Head of caudate nucleus (tissue), 42 donors: ENCODE measurements around the gene HAPLN1.
A peak's percentile ranks its signal among the peaks of the same experiment; 100 is the strongest.

Experiments
- DNase-seq, 42 donors: peaks; one replicate each; pipeline versions ENCODE4 v3.0.0 to v3.0.0-alpha.2; 2020 to 2021; ENCODE audit warnings: mixed read lengths in 7 of 42
- intact Hi-C: fragments of 100-400 bp; cut with DNase I; formaldehyde crosslinking; loops from one replicate; pipeline ENCODE4 v1.15.0; 2022

Gene HAPLN1

GRCh38 chr5:83657807-83658525, 62.7 kb downstream of the HAPLN1 start:
- intact Hi-C loops, result no loop called here
- no peak for DNase-seq

- no peak for DNase-seq
- intact Hi-C loops, result no loop called here
Observed at GRCh38 chr5:83654427-83654994, 66.1 kb downstream of the HAPLN1 start.

- DNase-seq, result no peak
- intact Hi-C loops, result no loop called here
Observed at GRCh38 chr5:83653669-83654068, 67.0 kb downstream of the HAPLN1 start.

GRCh38 chr5:83645936-83646335, 74.7 kb downstream of the HAPLN1 start:
- DNase-seq, result no peak
- intact Hi-C loops, result no loop called here

GRCh38 chr5:83644301-83644700, 76.4 kb downstream of the HAPLN1 start:
- intact Hi-C loops, result no loop called here
- no peak for DNase-seq

GRCh38 chr5:83641946-83642345, 78.7 kb downstream of the HAPLN1 start:
- intact Hi-C loops, result no loop called here
- DNase-seq, result no peak

GRCh38 chr5:83639911-83640310, 80.7 kb downstream of the HAPLN1 start:
- DNase-seq, result no peak
- intact Hi-C loops, result no loop called here

GRCh38 chr5:83636156-83636555, 84.5 kb downstream of the HAPLN1 start:
- intact Hi-C loops, result no loop called here

GRCh38 chr5:83633285-83633684, 87.4 kb downstream of the HAPLN1 start:
- intact Hi-C loops, result no loop called here
- no peak for DNase-seq

More at GRCh38 chr5:83636156-83636555, 84.5 kb downstream of the HAPLN1 start:
- DNase-seq, result no peak

GRCh38 chr5:83632874-83633273, 87.8 kb downstream of the HAPLN1 start:
- intact Hi-C loops, result no loop called here
- no peak for DNase-seq

GRCh38 chr5:83628360-83628759, 92.3 kb downstream of the HAPLN1 start:
- DNase-seq, result no peak
- intact Hi-C loops, result no loop called here

- intact Hi-C loops, result no loop called here
- no peak for DNase-seq
Observed at GRCh38 chr5:83614841-83615240, 105.8 kb downstream of the HAPLN1 start.

GRCh38 chr5:83608122-83608521, 112.5 kb downstream of the HAPLN1 start:
- intact Hi-C loops, result no loop called here
- DNase-seq, result peak in 40 of 42 donors; percentile 5 to 79 (median 52)

GRCh38 chr5:83595217-83595616, 125.4 kb downstream of the HAPLN1 start:
- intact Hi-C loops, result no loop called here
- no peak for DNase-seq

- DNase-seq, result no peak
- intact Hi-C loops, result no loop called here
Observed at GRCh38 chr5:83590966-83591365, 129.7 kb downstream of the HAPLN1 start.

- no peak for DNase-seq
- intact Hi-C loops, result no loop called here
Observed at GRCh38 chr5:83589786-83590185, 130.9 kb downstream of the HAPLN1 start.
